Measurements from ENCODE around the gene SH3GL1. TPM values are rescaled to one million over a fixed set of nuclear protein-coding genes. Genes with fewer than 3 reads are reported as not detected.

SH3GL1 gene
- total RNA-seq, 2 experiments from 2014 or later, result 38.1 to 42.0 TPM

DNA sequence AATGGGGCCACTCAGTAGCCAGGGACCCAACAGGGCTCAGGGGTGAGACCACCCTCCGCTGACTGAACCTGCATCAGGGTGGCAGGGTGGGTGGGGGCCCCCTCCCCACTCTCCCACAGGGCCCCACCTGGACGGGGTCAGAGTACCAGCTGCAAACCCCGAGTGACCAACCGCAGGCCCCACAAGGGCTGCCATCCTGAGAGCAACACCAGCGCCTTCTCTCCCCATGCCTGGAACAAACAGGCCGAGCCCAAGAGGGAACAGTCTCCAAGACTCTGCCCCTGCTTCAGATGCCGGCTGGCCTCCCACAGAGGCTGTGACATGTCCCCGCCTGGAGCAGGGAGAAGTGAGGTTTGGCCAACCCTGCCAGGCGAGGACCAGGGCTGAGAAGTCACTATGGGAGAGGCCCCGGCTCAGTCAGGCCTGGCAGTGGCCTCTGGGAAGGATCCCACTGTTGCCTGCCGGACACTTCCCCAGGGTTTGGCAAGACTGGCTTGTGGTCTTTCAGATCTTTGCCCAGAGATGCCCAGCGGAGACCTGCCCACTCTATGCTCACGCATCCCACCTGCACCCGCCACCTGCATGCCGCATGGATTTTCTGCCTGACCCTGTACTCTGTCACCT, 29.8 kb downstream of the SH3GL1 start:
- peaks cover 3% of the 10 kb centered on the region for H3K36me3 Mint-ChIP-seq
- no peak for DNase-seq
- no peaks in the 10 kb centered on the region for H3K9me3 Mint-ChIP-seq
- peak overlapping the region; percentile 65 for H3K4me3 Mint-ChIP-seq
- H3K4me1 Mint-ChIP-seq (ENCODE audit: low read depth), result peaks cover 47% of the 10 kb centered on the region
- POLR2A ChIA-PET, result interaction anchor here (1.1 to 1.4 kb wide), 3 partner anchors 9 to 31 kb away, joined by 4 to 23 read pairs (median 7); partner anchors contain the start of genes CHAF1A and SH3GL1
- intact Hi-C loops (cut with micrococcal nuclease), result no loop called here
- CTCF ChIA-PET, result interaction anchor here (0.6 to 3.3 kb wide), 16 partner anchors 8 to 199 kb away, joined by 3 to 52 read pairs (median 4); partner anchors contain the start of genes CHAF1A, HDGFL2, MPND and SH3GL1
- peak overlapping the region; percentile 95 for H3K27ac Mint-ChIP-seq
- H3K27me3 Mint-ChIP-seq, result no peaks in the 10 kb centered on the region

DNA sequence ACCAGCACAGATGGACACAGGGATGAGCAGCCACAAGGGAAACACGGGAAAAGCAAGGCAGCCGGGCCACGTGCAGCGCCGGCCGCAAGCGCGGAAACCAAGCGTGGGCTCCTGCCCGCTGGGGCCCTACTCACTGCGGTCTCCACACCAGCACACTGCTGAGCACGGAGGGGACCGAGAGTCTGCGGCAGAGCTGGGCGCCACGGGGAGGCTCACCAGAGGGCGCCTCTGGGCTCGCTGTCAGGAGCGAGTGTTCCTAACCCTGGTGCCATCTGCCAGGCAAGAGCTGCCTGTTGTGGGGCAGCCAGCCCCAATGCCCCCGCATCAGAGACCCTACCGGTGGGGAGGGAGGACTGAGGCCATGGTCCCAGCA, 30.5 kb downstream of the SH3GL1 start:
- Mint-ChIP-seq H3K27me3 (no peaks in the 10 kb centered on the region), H3K4me3 (peak overlapping the region; percentile 65), H3K4me1 (ENCODE audit: low read depth) (peaks cover 46% of the 10 kb centered on the region), H3K9me3 (no peaks in the 10 kb centered on the region), H3K36me3 (peaks cover 3% of the 10 kb centered on the region), H3K27ac (peak overlapping the region; percentile 95)
- intact Hi-C loops (cut with micrococcal nuclease), result loop anchor here (1.0 kb wide), 3 partner anchors 9 to 30 kb away; partner anchors contain the start of gene SH3GL1
- CTCF ChIA-PET, result interaction anchor here (0.6 to 3.3 kb wide), 19 partner anchors 9 to 199 kb away, joined by 3 to 52 read pairs (median 4); partner anchors contain the start of genes CHAF1A, HDGFL2, MPND and SH3GL1
- DNase-seq, result peak; percentile 88
- POLR2A ChIA-PET, result interaction anchor here (1.1 to 1.4 kb wide), 3 partner anchors 9 to 31 kb away, joined by 4 to 23 read pairs (median 7); partner anchors contain the start of genes CHAF1A and SH3GL1

DNA sequence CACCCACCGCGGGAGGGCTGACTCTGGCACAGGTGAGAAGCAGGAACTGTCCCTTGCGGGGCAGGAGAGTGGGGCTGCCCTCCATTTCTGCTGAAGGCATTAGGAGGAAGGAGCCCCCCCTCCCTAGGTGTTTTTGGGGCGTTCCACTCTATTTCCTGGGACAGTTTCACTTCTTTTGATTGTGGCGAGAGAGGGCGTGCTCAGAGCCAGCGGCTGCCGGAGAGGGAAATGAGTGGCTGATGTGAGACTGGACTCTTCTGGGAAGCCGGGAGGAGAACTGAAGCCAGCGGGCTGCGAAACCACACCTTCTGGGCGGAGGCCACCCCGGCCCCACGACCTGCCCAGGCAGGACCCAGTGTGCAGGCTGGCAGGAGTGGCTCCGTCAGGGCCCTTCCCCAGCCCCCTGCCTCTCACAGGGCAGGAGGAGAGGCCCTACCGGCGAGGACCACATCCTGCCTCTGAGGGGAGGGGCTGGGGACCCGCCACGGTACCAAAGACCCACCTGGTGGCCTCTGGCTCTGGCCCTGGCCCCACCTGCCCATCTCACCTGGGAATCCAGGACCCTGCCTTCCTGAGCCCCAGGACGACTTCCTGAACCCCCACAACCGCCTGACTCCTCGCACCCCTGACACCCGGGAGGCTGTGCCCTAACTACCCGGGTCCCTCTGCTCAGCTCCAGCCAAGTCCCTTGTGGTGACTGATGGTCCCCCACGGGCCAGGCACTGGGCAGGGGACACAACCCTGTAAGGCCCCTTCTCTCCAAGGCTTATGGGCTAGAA, 31.0 kb downstream of the SH3GL1 start:
- H3K27ac Mint-ChIP-seq, result peak overlapping the region; percentile 95
- peaks cover 3% of the 10 kb centered on the region for H3K36me3 Mint-ChIP-seq
- peak overlapping the region; percentile 65 for H3K4me3 Mint-ChIP-seq
- intact Hi-C loops (cut with micrococcal nuclease), result loop anchor here (1.0 kb wide), 3 partner anchors 10 to 31 kb away; partner anchors contain the start of gene SH3GL1
- ChIA-PET POLR2A (interaction anchor here (1.1 to 1.5 kb wide), 4 partner anchors 10 to 41 kb away, joined by 3 to 23 read pairs (median 6); partner anchors contain the start of genes CHAF1A and SH3GL1), CTCF (interaction anchor here (0.7 to 3.3 kb wide), 15 partner anchors 9 to 677 kb away, joined by 3 to 52 read pairs (median 5); partner anchors contain the start of genes CHAF1A, HDGFL2, MPND and SH3GL1)
- peaks cover 45% of the 10 kb centered on the region for H3K4me1 Mint-ChIP-seq (ENCODE audit: low read depth)
- no peaks in the 10 kb centered on the region for H3K27me3 Mint-ChIP-seq
- H3K9me3 Mint-ChIP-seq, result no peaks in the 10 kb centered on the region
- peak; percentile 90 for DNase-seq

GRCh38 chr19:4368128-4368820, 32.1 kb downstream of the SH3GL1 start:
- H3K4me3 Mint-ChIP-seq, result no peak overlapping the region
- peak overlapping the region; percentile 95 for H3K27ac Mint-ChIP-seq
- CTCF ChIA-PET, result interaction anchor here (0.8 to 3.3 kb wide), 3 partner anchors 14 to 33 kb away, joined by 3 to 52 read pairs (median 6); partner anchors contain the start of genes CHAF1A and SH3GL1
- peaks cover 3% of the 10 kb centered on the region for H3K36me3 Mint-ChIP-seq
- DNase-seq, result peak; percentile 51
- H3K4me1 Mint-ChIP-seq (ENCODE audit: low read depth), result peaks cover 38% of the 10 kb centered on the region
- H3K9me3 Mint-ChIP-seq, result no peaks in the 10 kb centered on the region
- no peaks in the 10 kb centered on the region for H3K27me3 Mint-ChIP-seq
- intact Hi-C loops (cut with micrococcal nuclease), result no loop called here
- POLR2A ChIA-PET, result interaction anchor here (1.5 kb wide), 1 partner anchor 40 kb away, joined by 3 read pairs; no protein-coding TSS in a partner anchor

- DNase-seq, result no peak
- Mint-ChIP-seq H3K4me3 (no peak overlapping the region), H3K4me1 (ENCODE audit: low read depth) (peaks cover 38% of the 10 kb centered on the region), H3K27ac (peak overlapping the region; percentile 95), H3K27me3 (no peaks in the 10 kb centered on the region), H3K9me3 (no peaks in the 10 kb centered on the region), H3K36me3 (peaks cover 3% of the 10 kb centered on the region)
- ChIA-PET CTCF (interaction anchor here (1.8 kb wide), 1 partner anchor 33 kb away, joined by 6 read pairs; the partner anchor contains the start of gene SH3GL1), POLR2A (no interaction called here)
- intact Hi-C loops (cut with micrococcal nuclease), result no loop called here
Observed at GRCh38 chr19:4367781-4368127, 32.6 kb downstream of the SH3GL1 start.

GRCh38 chr19:4367336-4367723, 33.0 kb downstream of the SH3GL1 start:
- H3K36me3 Mint-ChIP-seq, result peaks cover 3% of the 10 kb centered on the region
- H3K27me3 Mint-ChIP-seq, result no peaks in the 10 kb centered on the region
- H3K4me1 Mint-ChIP-seq (ENCODE audit: low read depth), result peaks cover 38% of the 10 kb centered on the region
- no peaks in the 10 kb centered on the region for H3K9me3 Mint-ChIP-seq
- peak overlapping the region; percentile 28 for H3K27ac Mint-ChIP-seq
- no peak for DNase-seq
- intact Hi-C loops (cut with micrococcal nuclease), result no loop called here
- H3K4me3 Mint-ChIP-seq, result no peak overlapping the region
- ChIA-PET POLR2A (no interaction called here), CTCF (interaction anchor here (1.8 kb wide), 1 partner anchor 33 kb away, joined by 6 read pairs; the partner anchor contains the start of gene SH3GL1)

DNA sequence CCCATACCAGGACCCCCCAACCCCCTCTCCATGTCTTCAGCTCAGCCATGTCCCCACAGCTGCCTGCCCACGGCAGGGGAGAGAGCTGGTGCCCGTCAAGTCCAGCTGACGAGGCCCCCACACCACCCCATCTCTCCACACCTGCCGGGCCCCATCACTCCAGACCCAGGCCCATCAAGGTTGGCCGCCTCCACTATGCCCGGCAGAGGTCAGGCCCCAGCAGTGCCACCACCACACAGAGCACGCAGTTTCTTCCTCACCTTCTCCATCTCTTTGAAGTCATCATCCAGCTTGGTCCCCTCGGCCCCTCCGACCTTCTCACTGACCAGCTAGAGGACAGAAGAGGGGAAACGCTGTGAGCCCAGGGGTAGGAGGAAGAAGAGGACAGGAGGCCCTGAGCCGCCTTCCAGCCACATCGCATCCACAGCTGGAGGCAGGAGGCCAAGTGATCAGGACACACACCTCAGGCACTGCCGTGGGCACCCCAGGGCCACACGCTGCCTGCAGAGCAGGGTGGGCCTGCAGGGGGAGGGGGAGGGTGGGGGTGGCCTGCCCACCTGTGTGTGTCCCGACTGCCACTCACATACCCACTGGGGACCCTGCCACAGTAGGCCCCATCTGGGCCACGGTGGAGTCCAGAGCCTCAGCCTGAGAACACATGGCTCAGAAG, 33.5 kb downstream of the SH3GL1 start:
- H3K36me3 Mint-ChIP-seq, result peaks cover 5% of the 10 kb centered on the region
- peak overlapping the region; percentile 28 for H3K27ac Mint-ChIP-seq
- no peaks in the 10 kb centered on the region for H3K9me3 Mint-ChIP-seq
- H3K27me3 Mint-ChIP-seq, result no peaks in the 10 kb centered on the region
- peaks cover 36% of the 10 kb centered on the region for H3K4me1 Mint-ChIP-seq (ENCODE audit: low read depth)
- DNase-seq, result no peak
- intact Hi-C loops (cut with micrococcal nuclease), result no loop called here
- CTCF ChIA-PET, result interaction anchor here (1.8 kb wide), 1 partner anchor 34 kb away, joined by 6 read pairs; the partner anchor contains the start of gene SH3GL1
- POLR2A ChIA-PET, result no interaction called here
- H3K4me3 Mint-ChIP-seq, result no peak overlapping the region

- ChIA-PET POLR2A (no interaction called here), CTCF (interaction anchor here (1.4 to 1.8 kb wide), 2 partner anchors 34 to 35 kb away, joined by 5 to 6 read pairs; partner anchors contain the start of gene SH3GL1)
- intact Hi-C loops (cut with micrococcal nuclease), result no loop called here
- Mint-ChIP-seq H3K9me3 (no peaks in the 10 kb centered on the region), H3K27me3 (no peaks in the 10 kb centered on the region), H3K36me3 (peaks cover 5% of the 10 kb centered on the region), H3K27ac (no peak overlapping the region), H3K4me1 (ENCODE audit: low read depth) (peaks cover 29% of the 10 kb centered on the region), H3K4me3 (no peak overlapping the region)
- DNase-seq, result no peak
Observed at GRCh38 chr19:4365791-4366665, 34.3 kb downstream of the SH3GL1 start.

DNA sequence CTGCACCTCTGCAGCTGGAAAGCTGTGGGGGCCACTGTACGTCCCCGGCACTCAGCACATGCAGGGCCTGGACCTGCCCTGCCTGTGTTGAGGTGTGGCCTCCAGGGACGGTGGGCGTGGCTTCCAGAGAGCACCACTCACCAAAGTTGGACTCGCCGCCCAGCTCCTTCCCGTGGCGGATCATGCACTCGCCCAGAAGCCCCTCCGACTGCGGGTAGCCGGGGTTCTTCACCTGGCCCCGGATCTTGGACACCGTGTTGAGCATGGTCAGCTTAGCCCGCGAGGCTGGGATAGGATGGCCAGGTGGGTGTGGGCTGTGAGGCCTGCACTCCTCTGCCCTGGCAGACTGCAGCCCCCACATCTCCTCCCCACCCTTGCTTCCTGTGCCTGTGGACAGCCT, 35.0 kb downstream of the SH3GL1 start:
- intact Hi-C loops (cut with micrococcal nuclease), result no loop called here
- CTCF ChIA-PET, result interaction anchor here (1.4 to 1.8 kb wide), 2 partner anchors 13 to 35 kb away, joined by 5 to 10 read pairs; partner anchors contain the start of gene SH3GL1

GRCh38 chr19:4363571-4364304, 36.6 kb downstream of the SH3GL1 start:
- Mint-ChIP-seq H3K36me3 (peaks cover 11% of the 10 kb centered on the region), H3K27ac (no peak overlapping the region), H3K4me3 (no peak overlapping the region), H3K9me3 (no peaks in the 10 kb centered on the region), H3K27me3 (no peaks in the 10 kb centered on the region), H3K4me1 (ENCODE audit: low read depth) (peaks cover 9% of the 10 kb centered on the region)
- ChIA-PET CTCF (interaction anchor here (0.6 to 2.3 kb wide), 4 partner anchors 11 to 37 kb away, joined by 3 to 10 read pairs (median 10); partner anchors contain the start of gene SH3GL1), POLR2A (no interaction called here)
- intact Hi-C loops (cut with micrococcal nuclease), result no loop called here
- no peak for DNase-seq

More for the DNA sequence above, 35.0 kb downstream of the SH3GL1 start:
- peaks cover 7% of the 10 kb centered on the region for H3K36me3 Mint-ChIP-seq
- DNase-seq, result no peak
- no peaks in the 10 kb centered on the region for H3K9me3 Mint-ChIP-seq
- H3K4me1 Mint-ChIP-seq (ENCODE audit: low read depth), result peaks cover 22% of the 10 kb centered on the region
- H3K27ac Mint-ChIP-seq, result no peak overlapping the region
- H3K27me3 Mint-ChIP-seq, result no peaks in the 10 kb centered on the region
- H3K4me3 Mint-ChIP-seq, result no peak overlapping the region
- POLR2A ChIA-PET, result no interaction called here
